ENCODE results near the gene FAM3A.

GRCh38 chrX:154549766-154550165 lies 33.7 kb upstream of the FAM3A start:
- TF ChIP-seq POLR2AphosphoS5 (IDR thresholded peaks at IDR 0.05; ENCODE audit: low read depth, low read length), result no peak
- TF ChIP-seq ZFX (IDR thresholded peaks at IDR 0.05), result no peak
- TF ChIP-seq POLR2A (IDR thresholded peaks at IDR 0.05; ENCODE audit: borderline replicate concordance, extremely low read depth, insufficient read depth, insufficient read length), result no peak
- no peak for TF ChIP-seq CTCF (IDR thresholded peaks at IDR 0.05 in 2 of 3, conservative IDR thresholded peaks at IDR 0.05 in 1 of 3; ENCODE audit: borderline replicate concordance in 1 of 3, insufficient read depth in 1 of 3, low read depth in 2 of 3, low read length in 2 of 3)
- TF ChIP-seq TCF7L2 (IDR thresholded peaks at IDR 0.05; ENCODE audit: borderline replicate concordance, extremely low read depth, insufficient read depth, insufficient read length), result no peak
- TF ChIP-seq CEBPB (IDR thresholded peaks at IDR 0.05; ENCODE audit: low read depth), result no peak
- TF ChIP-seq EZH2 (IDR thresholded peaks at IDR 0.05), result no peak
- no peak for TF ChIP-seq REST (IDR thresholded peaks at IDR 0.05; ENCODE audit: low read depth)
- TF ChIP-seq ELF1 (IDR thresholded peaks at IDR 0.05; ENCODE audit: borderline replicate concordance, low read depth), result no peak
- no peak for TF ChIP-seq SRF (IDR thresholded peaks at IDR 0.05; ENCODE audit: low read depth)
- TF ChIP-seq EGR1 (IDR thresholded peaks at IDR 0.05; ENCODE audit: low read depth), result no peak
